Neural cell (in vitro differentiated cells): ENCODE data around the gene TNRC6A.

Experiments
- EZH2 ChIP-seq: fragments of 200-600, 300-800 bp; shearing (Covaris generic), sonication (generic); IDR thresholded peaks from 2 replicates; pipeline ENCODE4 v1.6.1; 2014; ENCODE audit warnings: antibody characterized with exemption, low read length, borderline replicate concordance, mild to moderate bottlenecking; ENCODE audit not compliant: insufficient read depth, poor library complexity, severe bottlenecking
- POLR2AphosphoS5 ChIP-seq: IDR thresholded peaks from 2 replicates; pipeline ENCODE4 v1.6.1; 2012
- REST ChIP-seq: IDR thresholded peaks from 2 replicates; pipeline ENCODE4 v1.6.1; 2012; ENCODE audit warnings: borderline replicate concordance
- SMC3 ChIP-seq: fragments of 450-650 bp; conservative IDR thresholded peaks from 2 replicates; pipeline ENCODE4 v1.6.1; 2014; ENCODE audit warnings: antibody characterized with exemption, mild to moderate bottlenecking, moderate library complexity; ENCODE audit not compliant: poor library complexity
- TF ChIP-seq, protein P1 (sequence below): fragments of 450-650 bp; IDR thresholded peaks from 2 replicates; pipeline ENCODE4 v1.5.1; 2014; ENCODE audit warnings: antibody characterized with exemption, mild to moderate bottlenecking, moderate library complexity; ENCODE audit not compliant: poor library complexity, severe bottlenecking

DNA sequence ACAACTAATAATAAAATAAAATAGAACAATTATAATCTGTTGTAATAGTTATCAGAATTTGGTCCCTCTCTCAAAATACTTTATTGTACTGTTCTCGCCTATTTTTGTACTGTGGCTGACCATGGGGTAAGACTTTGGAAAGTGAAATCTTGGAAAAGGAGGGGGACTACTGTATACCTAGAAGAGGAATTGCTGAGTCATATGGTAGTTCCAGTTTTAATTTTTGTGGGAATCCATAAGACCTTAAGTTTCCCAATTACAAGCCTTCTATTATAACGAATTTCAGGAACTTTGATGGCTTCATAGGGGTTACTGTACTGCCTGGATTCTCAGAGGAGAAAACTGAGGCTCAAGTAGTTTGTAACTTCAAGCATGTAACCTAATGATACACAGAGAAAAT, 35.5 kb downstream of the TNRC6A start:
- TF ChIP-seq, protein P1, sequence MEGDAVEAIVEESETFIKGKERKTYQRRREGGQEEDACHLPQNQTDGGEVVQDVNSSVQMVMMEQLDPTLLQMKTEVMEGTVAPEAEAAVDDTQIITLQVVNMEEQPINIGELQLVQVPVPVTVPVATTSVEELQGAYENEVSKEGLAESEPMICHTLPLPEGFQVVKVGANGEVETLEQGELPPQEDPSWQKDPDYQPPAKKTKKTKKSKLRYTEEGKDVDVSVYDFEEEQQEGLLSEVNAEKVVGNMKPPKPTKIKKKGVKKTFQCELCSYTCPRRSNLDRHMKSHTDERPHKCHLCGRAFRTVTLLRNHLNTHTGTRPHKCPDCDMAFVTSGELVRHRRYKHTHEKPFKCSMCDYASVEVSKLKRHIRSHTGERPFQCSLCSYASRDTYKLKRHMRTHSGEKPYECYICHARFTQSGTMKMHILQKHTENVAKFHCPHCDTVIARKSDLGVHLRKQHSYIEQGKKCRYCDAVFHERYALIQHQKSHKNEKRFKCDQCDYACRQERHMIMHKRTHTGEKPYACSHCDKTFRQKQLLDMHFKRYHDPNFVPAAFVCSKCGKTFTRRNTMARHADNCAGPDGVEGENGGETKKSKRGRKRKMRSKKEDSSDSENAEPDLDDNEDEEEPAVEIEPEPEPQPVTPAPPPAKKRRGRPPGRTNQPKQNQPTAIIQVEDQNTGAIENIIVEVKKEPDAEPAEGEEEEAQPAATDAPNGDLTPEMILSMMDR: no peak
- TF ChIP-seq POLR2AphosphoS5 (no peak), REST (no peak), SMC3 (no peak), EZH2 (no peak)
